CD4-positive, alpha-beta memory T cell (primary cell): ENCODE data around the gene EDC4. TPM values are rescaled to one million over a fixed set of nuclear protein-coding genes. Genes with fewer than 3 reads are reported as not detected.
"Not testable (repeated sequence)": the region's sequence is repeated elsewhere in the genome, so short reads cannot be mapped to it uniquely, and the experiment has no call there.

Experiments
- CTCF ChIA-PET: fragments of 350-600 bp; sonication (Branson Sonifier 250); formaldehyde crosslinking; loops from one replicate; lab custom pipeline; 2021; ENCODE audit warnings: inconsistent platforms; ENCODE audit not compliant: partially characterized antibody; lab: Charles Lee
- POLR2A ChIA-PET: fragments of 350-600 bp; sonication (Branson Sonifier 250); formaldehyde crosslinking; loops from one replicate; lab custom pipeline; 2021; ENCODE audit not compliant: partially characterized antibody; lab: Charles Lee
- DNase-seq, 5 donors: peaks; one replicate each; pipeline versions ENCODE4 v3.0.0 to v3.0.0-alpha.2; 2020 to 2022; ENCODE audit warnings: mixed read lengths in 1 of 5
- H3K27ac ChIP-seq: one replicate; pipeline ENCODE4 v1.7.0; 2013; ENCODE audit warnings: low read depth, low read length
- H3K27me3 ChIP-seq: 2 replicates; pipeline ENCODE4 v1.7.0; 2013; ENCODE audit warnings: mild to moderate bottlenecking, low read length, moderate library complexity; ENCODE audit not compliant: insufficient read depth
- H3K36me3 ChIP-seq: 2 replicates; pipeline ENCODE4 v1.7.0; 2013; ENCODE audit warnings: mild to moderate bottlenecking, low read length, moderate library complexity; ENCODE audit not compliant: insufficient read depth
- H3K4me1 ChIP-seq: 2 replicates; pipeline ENCODE4 v1.7.0; 2013; ENCODE audit warnings: mild to moderate bottlenecking, low read length, moderate library complexity; ENCODE audit not compliant: insufficient read depth
- H3K4me3 ChIP-seq, 2 donors: one replicate each; pipeline ENCODE4 v1.7.0; 2013; ENCODE audit warnings: low read length in 2 of 2, mild to moderate bottlenecking in 1 of 2
- H3K9me3 ChIP-seq, 2 donors: one replicate each; pipeline ENCODE4 v1.7.0; 2013; ENCODE audit warnings: low read length in 2 of 2, control low read depth in 1 of 2; ENCODE audit not compliant: control insufficient read depth in 1 of 2
- H3K27ac Mint-ChIP-seq, 7 donors: one replicate each; pipeline ENCODE4 v1.8.0; 2020 to 2021; ENCODE audit warnings: mixed read lengths in 7 of 7, mild to moderate bottlenecking in 6 of 7, inconsistent platforms in 3 of 7, moderate library complexity in 3 of 7
- H3K27me3 Mint-ChIP-seq, 2 donors: one replicate each; pipeline ENCODE4 v1.8.0; 2020 to 2021; ENCODE audit warnings: mixed read lengths in 2 of 2
- H3K36me3 Mint-ChIP-seq, 2 donors: one replicate each; pipeline ENCODE4 v1.8.0; 2020 to 2021; ENCODE audit warnings: mixed read lengths in 2 of 2, inconsistent platforms in 1 of 2, mild to moderate bottlenecking in 1 of 2
- H3K4me1 Mint-ChIP-seq, 4 donors: one replicate each; pipeline ENCODE4 v1.8.0; 2020 to 2021; ENCODE audit warnings: mixed read lengths in 4 of 4, mild to moderate bottlenecking in 1 of 4
- H3K4me3 Mint-ChIP-seq, 8 donors: one replicate each; pipeline ENCODE4 v1.8.0; 2020 to 2021; ENCODE audit warnings: mixed read lengths in 8 of 8, mild to moderate bottlenecking in 7 of 8, moderate library complexity in 6 of 8, inconsistent platforms in 3 of 8
- H3K9me3 Mint-ChIP-seq, 8 donors: one replicate each; pipeline ENCODE4 v1.8.0; 2020 to 2021; ENCODE audit warnings: mixed read lengths in 8 of 8, mild to moderate bottlenecking in 5 of 8, inconsistent platforms in 3 of 8, moderate library complexity in 1 of 8
- intact Hi-C: fragments of 100-400 bp; cut with micrococcal nuclease; formaldehyde crosslinking; loops from one replicate; pipeline ENCODE4 v1.15.1; 2023
- polyA plus RNA-seq, 2 donors: library from polyadenylated mRNA; unstranded; fragments of 300-500 nt; fragmentation: Illumina TruSeq; gene quantifications; one replicate each; pipeline ENCODE4 v1.2.3, GENCODE V29; 2021
- total RNA-seq, 2 experiments: library from RNA; stranded (reverse); gene quantifications; one replicate each; pipeline ENCODE4 v1.2.3, GENCODE V29; 2021

The EDC4 gene
- total and polyA plus RNA-seq, 4 experiments from 2014 or later, result 18.5 to 144 (median 89.4) TPM

- H3K4me3 ChIP-seq, result peak overlapping the region; percentile 53 to 74
- Mint-ChIP-seq H3K36me3 (peaks cover 4 to 27% of the 10 kb centered on the region in 2 donors), H3K27me3 (no peaks in the 10 kb centered on the region), H3K4me1 (peaks cover 10 to 21% (median 15%) of the 10 kb centered on the region in 4 donors), H3K9me3 (no peaks in the 10 kb centered on the region), H3K27ac (peak overlapping the region in 5 of 7 donors; percentile 80 to 88 (median 85)), H3K4me3 (peak overlapping the region; percentile 87 to 95 (median 91))
- no peaks in the 10 kb centered on the region for H3K27me3 ChIP-seq
- intact Hi-C loops, result no loop called here
- no peak for DNase-seq
- ChIA-PET POLR2A (interaction anchor here (0.6 to 5.6 kb wide), 12 partner anchors 8 to 353 kb away, joined by 3 to 60 read pairs (median 6); partner anchors contain the start of genes ATP6V0D1, CTCF, EDC4 and NUTF2), CTCF (interaction anchor here (0.6 to 2.5 kb wide), 6 partner anchors 11 to 313 kb away, joined by 3 to 17 read pairs (median 6); partner anchors contain the start of genes RANBP10 and TSNAXIP1)
- H3K27ac ChIP-seq, result peak overlapping the region; percentile 60
- peaks cover 16% of the 10 kb centered on the region for H3K4me1 ChIP-seq
- H3K9me3 ChIP-seq, result no peaks in the 10 kb centered on the region
- H3K36me3 ChIP-seq, result peaks cover 28% of the 10 kb centered on the region
These were observed 38.6 kb upstream of the EDC4 start for GRCh38 chr16:67834242-67834614.

GRCh38 chr16:67837190-67837589, 35.7 kb upstream of the EDC4 start:
- intact Hi-C loops, H3K27ac Mint-ChIP-seq, H3K36me3 Mint-ChIP-seq, H3K27me3 ChIP-seq, H3K9me3 ChIP-seq, H3K4me3 ChIP-seq, H3K9me3 Mint-ChIP-seq, H3K27ac ChIP-seq, DNase-seq, H3K4me3 Mint-ChIP-seq, H3K36me3 ChIP-seq, H3K27me3 Mint-ChIP-seq: not testable (repeated sequence)
- H3K4me1 Mint-ChIP-seq, result peaks cover 12 to 26% (median 22%) of the 10 kb centered on the region in 4 donors
- peaks cover 21% of the 10 kb centered on the region for H3K4me1 ChIP-seq
- CTCF ChIA-PET, result interaction anchor here (0.8 to 1.5 kb wide), 3 partner anchors 9 to 92 kb away, joined by 4 to 5 read pairs (median 5); partner anchors contain the start of gene NUTF2
- POLR2A ChIA-PET, result interaction anchor here (0.6 to 5.6 kb wide), 2 partner anchors 8 to 271 kb away, joined by 3 to 60 read pairs; partner anchors contain the start of gene NUTF2

- no peaks in the 10 kb centered on the region for H3K9me3 Mint-ChIP-seq
- Histone ChIP-seq H3K4me3 (no peak overlapping the region), H3K27ac (no peak overlapping the region), H3K4me1 (peaks cover 18% of the 10 kb centered on the region), H3K27me3 (no peaks in the 10 kb centered on the region), H3K9me3 (no peaks in the 10 kb centered on the region), H3K36me3 (no peaks in the 10 kb centered on the region)
- H3K27ac Mint-ChIP-seq, result peak overlapping the region in 3 of 7 donors; percentile 3 to 86 (median 81)
- no peaks in the 10 kb centered on the region for H3K27me3 Mint-ChIP-seq
- H3K36me3 Mint-ChIP-seq, result peaks cover 0 to 8% of the 10 kb centered on the region in 2 donors
- H3K4me3 Mint-ChIP-seq, result peak overlapping the region in 1 of 8 donors; percentile 35
- ChIA-PET CTCF (interaction anchor here (0.7 to 1.5 kb wide), 5 partner anchors 9 to 329 kb away, joined by 3 to 6 read pairs (median 5); partner anchors contain the start of gene NUTF2), POLR2A (interaction anchor here (0.6 to 5.6 kb wide), 2 partner anchors 7 to 272 kb away, joined by 3 to 60 read pairs; partner anchors contain the start of gene NUTF2)
- intact Hi-C loops, result no loop called here
- DNase-seq, result no peak
- peaks cover 9 to 24% (median 18%) of the 10 kb centered on the region in 4 donors for H3K4me1 Mint-ChIP-seq
These were observed 35.0 kb upstream of the EDC4 start for GRCh38 chr16:67837811-67838210.

- POLR2A ChIA-PET, result interaction anchor here (0.7 to 1.0 kb wide), 3 partner anchors 12 to 317 kb away, joined by 3 read pairs; partner anchors contain the start of gene EDC4
- DNase-seq, result no peak
- CTCF ChIA-PET, result interaction anchor here (0.7 to 1.5 kb wide), 7 partner anchors 9 to 360 kb away, joined by 3 to 4 read pairs (median 3); partner anchors contain the start of genes ATP6V0D1 and CARMIL2
- no peaks in the 10 kb centered on the region for H3K36me3 ChIP-seq
- H3K4me3 ChIP-seq, result peak overlapping the region in 1 of 2 donors; percentile 99
- H3K4me3 Mint-ChIP-seq, result peak overlapping the region in 7 of 8 donors; percentile 43 to 96 (median 94)
- H3K27ac ChIP-seq, result peak overlapping the region; percentile 98
- peak overlapping the region; percentile 97 to 99 (median 98) for H3K27ac Mint-ChIP-seq
- peaks cover 25 to 46% (median 36%) of the 10 kb centered on the region in 4 donors for H3K4me1 Mint-ChIP-seq
- H3K4me1 ChIP-seq, result peaks cover 38% of the 10 kb centered on the region
- H3K27me3 Mint-ChIP-seq, result no peaks in the 10 kb centered on the region
- intact Hi-C loops, result loop anchor here (1.0 kb wide), 1 partner anchor 25 kb away; no protein-coding TSS in a partner anchor
- H3K36me3 Mint-ChIP-seq, result peaks cover 0 to 13% of the 10 kb centered on the region in 2 donors
- no peaks in the 10 kb centered on the region for H3K27me3 ChIP-seq
- peaks cover 0 to 2% (median 0%) of the 10 kb centered on the region in 8 donors for H3K9me3 Mint-ChIP-seq
- H3K9me3 ChIP-seq, result no peaks in the 10 kb centered on the region
These were observed 31.5 kb upstream of the EDC4 start for GRCh38 chr16:67841198-67841815.

GRCh38 chr16:67841816-67842508, 30.9 kb upstream of the EDC4 start, which contains the start of gene THAP11:
Gene THAP11, plus strand, starts transcription at chr16:67842320. Its CDS starts 235 bp downstream, at chr16:67842555.
- intact Hi-C loops, result loop anchor here (1.0 to 2.0 kb wide), 7 partner anchors 9 to 279 kb away; partner anchors contain the start of genes CTCF, PSKH1, RANBP10 and TSNAXIP1
- Histone ChIP-seq H3K4me1 (peaks cover 38% of the 10 kb centered on the region), H3K27ac (peak within 1 kb of the TSS; percentile 98), H3K4me3 (peak within 1 kb of the TSS; percentile 74 to 99), H3K36me3 (no peaks in the 10 kb centered on the region), H3K9me3 (no peaks in the 10 kb centered on the region), H3K27me3 (no peaks in the 10 kb centered on the region)
- Mint-ChIP-seq H3K36me3 (peaks cover 0 to 15% of the 10 kb centered on the region in 2 donors), H3K27me3 (no peaks in the 10 kb centered on the region), H3K4me3 (peak within 1 kb of the TSS; percentile 93 to 98 (median 96)), H3K4me1 (peaks cover 25 to 48% (median 36%) of the 10 kb centered on the region in 4 donors), H3K9me3 (peaks cover 0 to 2% (median 0%) of the 10 kb centered on the region in 8 donors), H3K27ac (peak within 1 kb of the TSS; percentile 97 to 99 (median 98))
- ChIA-PET POLR2A (interaction anchor here (0.7 to 5.2 kb wide), 5 partner anchors 8 to 182 kb away, joined by 3 to 44 read pairs (median 7); partner anchors contain the start of genes ACD, EDC4, PARD6A and PSMB10), CTCF (interaction anchor here (0.7 to 1.5 kb wide), 5 partner anchors 8 to 361 kb away, joined by 3 to 4 read pairs (median 3); partner anchors contain the start of gene ATP6V0D1)
- DNase-seq, result peak; percentile 94 to 98 (median 95)

GRCh38 chr16:67842509-67843342, 30.1 kb upstream of the EDC4 start:
- CTCF ChIA-PET, result interaction anchor here (0.9 to 2.8 kb wide), 3 partner anchors 26 to 296 kb away, joined by 3 to 14 read pairs (median 4); no protein-coding TSS in a partner anchor
- H3K27ac Mint-ChIP-seq, result peak overlapping the region; percentile 94 to 99 (median 97)
- peak; percentile 67 to 87 (median 77) for DNase-seq
- Histone ChIP-seq H3K9me3 (no peaks in the 10 kb centered on the region), H3K36me3 (no peaks in the 10 kb centered on the region), H3K4me1 (peaks cover 43% of the 10 kb centered on the region), H3K27me3 (no peaks in the 10 kb centered on the region), H3K4me3 (peak overlapping the region; percentile 64 to 99), H3K27ac (peak overlapping the region; percentile 98)
- H3K9me3 Mint-ChIP-seq, result peaks cover 0 to 2% (median 0%) of the 10 kb centered on the region in 8 donors
- peaks cover 27 to 52% (median 39%) of the 10 kb centered on the region in 4 donors for H3K4me1 Mint-ChIP-seq
- H3K27me3 Mint-ChIP-seq, result no peaks in the 10 kb centered on the region
- H3K4me3 Mint-ChIP-seq, result peak overlapping the region; percentile 93 to 98 (median 94)
- POLR2A ChIA-PET, result interaction anchor here (0.7 to 5.2 kb wide), 14 partner anchors 8 to 287 kb away, joined by 3 to 60 read pairs (median 6); partner anchors contain the start of genes ACD, CTCF, EDC4 and GFOD2
- intact Hi-C loops, result loop anchor here (1.0 to 2.0 kb wide), 7 partner anchors 9 to 280 kb away; partner anchors contain the start of genes CTCF, PSKH1, RANBP10 and TSNAXIP1
- H3K36me3 Mint-ChIP-seq, result peaks cover 0 to 17% of the 10 kb centered on the region in 2 donors
